H9 (cell line): Measurements from ENCODE around the gene C2CD4A. TPM values are rescaled to one million over a fixed set of nuclear protein-coding genes. Genes with fewer than 3 reads are reported as not detected.
A peak's percentile ranks its signal among the peaks of the same experiment; 100 is the strongest.

ENCODE experiments used
- DNase-seq: peaks from one replicate; pipeline ENCODE4 v3.0.0-alpha.2; 2017
- H2AFZ ChIP-seq: one replicate; pipeline ENCODE4 v1.6.1; 2013; ENCODE audit warnings: mild to moderate bottlenecking, low read length, control low read depth, moderate library complexity
- H2AK5ac ChIP-seq: 2 replicates; pipeline ENCODE4 v1.6.1; 2013; ENCODE audit warnings: low read length, control low read depth, mixed read lengths; ENCODE audit not compliant: insufficient read length
- H2BK120ac ChIP-seq: one replicate; pipeline ENCODE4 v1.6.1; 2013; ENCODE audit warnings: low read depth, mild to moderate bottlenecking, low read length, control low read depth, inconsistent platforms; ENCODE audit not compliant: poor library complexity, severe bottlenecking
- H2BK12ac ChIP-seq: 2 replicates; pipeline ENCODE4 v1.6.1; 2013; ENCODE audit warnings: low read length, control low read depth, mixed read lengths, low read depth; ENCODE audit not compliant: insufficient read length
- H2BK15ac ChIP-seq: 2 replicates; pipeline ENCODE4 v1.6.1; 2013; ENCODE audit warnings: low read depth, low read length, control low read depth
- H2BK20ac ChIP-seq: one replicate; pipeline ENCODE4 v1.6.1; 2013; ENCODE audit warnings: low read depth, mild to moderate bottlenecking, low read length, control low read depth, inconsistent platforms; ENCODE audit not compliant: poor library complexity, severe bottlenecking
- H2BK5ac ChIP-seq: 2 replicates; pipeline ENCODE4 v1.6.1; 2013; ENCODE audit warnings: low read length, control low read depth, mixed read lengths; ENCODE audit not compliant: insufficient read length
- H3K14ac ChIP-seq: 2 replicates; pipeline ENCODE4 v1.6.1; 2013; ENCODE audit warnings: low read length, control low read depth; ENCODE audit not compliant: insufficient read depth
- H3K18ac ChIP-seq: 2 replicates; pipeline ENCODE4 v1.6.1; 2013; ENCODE audit warnings: low read depth, mild to moderate bottlenecking, mixed read lengths, low read length, control low read depth; ENCODE audit not compliant: insufficient read length
- H3K23ac ChIP-seq: 2 replicates; pipeline ENCODE4 v1.6.1; 2013; ENCODE audit warnings: low read length, control low read depth, mixed read lengths, low read depth; ENCODE audit not compliant: insufficient read length
- H3K23me2 ChIP-seq: 2 replicates; pipeline ENCODE4 v1.6.1; 2013; ENCODE audit warnings: low read depth, mild to moderate bottlenecking, mixed read lengths, low read length, control low read depth; ENCODE audit not compliant: insufficient read length, poor library complexity, severe bottlenecking
- H3K27ac ChIP-seq: 2 replicates; pipeline ENCODE4 v1.5.1; 2013; ENCODE audit warnings: low read length, control low read depth, mixed read lengths, low read depth; ENCODE audit not compliant: insufficient read length
- H3K27me3 ChIP-seq: 2 replicates; pipeline ENCODE4 v1.6.1; 2013; ENCODE audit warnings: low read length, control low read depth, inconsistent platforms; ENCODE audit not compliant: insufficient read depth
- H3K4ac ChIP-seq: 2 replicates; pipeline ENCODE4 v1.6.1; 2013; ENCODE audit warnings: low read depth, mild to moderate bottlenecking, control low read depth, inconsistent platforms, low read length, moderate library complexity
- H3K4me1 ChIP-seq: 2 replicates; pipeline ENCODE4 v1.6.1; 2013; ENCODE audit warnings: low read length, control low read depth, inconsistent platforms; ENCODE audit not compliant: insufficient read depth
- H3K4me2 ChIP-seq: 2 replicates; pipeline ENCODE4 v1.6.1; 2013; ENCODE audit warnings: low read length, control low read depth, mixed read lengths; ENCODE audit not compliant: insufficient read length, insufficient read depth
- H3K56ac ChIP-seq: 2 replicates; pipeline ENCODE4 v1.6.1; 2013; ENCODE audit warnings: low read depth, mild to moderate bottlenecking, mixed read lengths, low read length, control low read depth; ENCODE audit not compliant: insufficient read length
- H3K79me1 ChIP-seq: 2 replicates; pipeline ENCODE4 v1.6.1; 2013; ENCODE audit warnings: low read depth, mild to moderate bottlenecking, moderate library complexity, low read length, control low read depth, inconsistent platforms; ENCODE audit not compliant: insufficient read depth, poor library complexity, severe bottlenecking
- H3K79me2 ChIP-seq: 2 replicates; pipeline ENCODE4 v1.6.1; 2013; ENCODE audit warnings: low read length, control low read depth, inconsistent platforms; ENCODE audit not compliant: insufficient read depth
- H3K9ac ChIP-seq: 2 replicates; pipeline ENCODE4 v1.6.1; 2013; ENCODE audit warnings: low read length, control low read depth, mixed read lengths; ENCODE audit not compliant: insufficient read length; ENCODE audit errors: extremely low read depth
- H3K9me3 ChIP-seq: one replicate; pipeline ENCODE4 v1.6.1; 2013; ENCODE audit warnings: low read depth, low read length, inconsistent platforms; ENCODE audit not compliant: control insufficient read depth
- H3T11ph ChIP-seq: one replicate; pipeline ENCODE4 v1.6.1; 2013; ENCODE audit warnings: mild to moderate bottlenecking, low read length, control low read depth, inconsistent platforms
- H4K20me1 ChIP-seq: one replicate; pipeline ENCODE4 v1.6.1; 2013; ENCODE audit not compliant: control insufficient read depth, insufficient read length, insufficient read depth
- H4K5ac ChIP-seq: 2 replicates; pipeline ENCODE4 v1.6.1; 2013; ENCODE audit warnings: low read depth, mild to moderate bottlenecking, mixed read lengths, low read length, control low read depth; ENCODE audit not compliant: insufficient read length
- H4K8ac ChIP-seq: replicated peaks from 2 replicates; pipeline ENCODE4 v1.6.1; 2013; ENCODE audit warnings: low read length, control low read depth, mixed read lengths, low read depth; ENCODE audit not compliant: insufficient read length
- H4K91ac ChIP-seq: 2 replicates; pipeline ENCODE4 v1.6.1; 2013; ENCODE audit warnings: low read depth, mild to moderate bottlenecking, moderate library complexity, mixed read lengths, low read length, control low read depth; ENCODE audit not compliant: insufficient read length
- H3K27ac Mint-ChIP-seq, 3 experiments: 2 replicates in 2 of 3; 3 replicates in 1 of 3; pipeline ENCODE4 v1.8.0; 2020 to 2021; ENCODE audit warnings: mixed read lengths in 3 of 3, mild to moderate bottlenecking in 1 of 3, moderate library complexity in 1 of 3
- H3K27me3 Mint-ChIP-seq: 2 replicates; pipeline ENCODE4 v1.8.0; 2021; ENCODE audit warnings: low read depth, mild to moderate bottlenecking, moderate library complexity, mixed read lengths
- H3K36me3 Mint-ChIP-seq, 3 experiments: 2 replicates in 2 of 3; 3 replicates in 1 of 3; pipeline ENCODE4 v1.8.0; 2020 to 2021; ENCODE audit warnings: low read depth in 3 of 3, mixed read lengths in 3 of 3; ENCODE audit not compliant: insufficient read depth in 1 of 3
- H3K4me1 Mint-ChIP-seq, 2 experiments: 2 replicates each; pipeline ENCODE4 v1.8.0; 2020; ENCODE audit warnings: mixed read lengths in 2 of 2
- H3K4me3 Mint-ChIP-seq, 2 experiments: 2 replicates in 1 of 2; 3 replicates in 1 of 2; pipeline ENCODE4 v1.8.0; 2020 to 2021; ENCODE audit warnings: mild to moderate bottlenecking in 2 of 2, mixed read lengths in 2 of 2, moderate library complexity in 1 of 2
- H3K9me3 Mint-ChIP-seq, 2 experiments: 2 replicates in 1 of 2; 3 replicates in 1 of 2; pipeline ENCODE4 v1.8.0; 2020; ENCODE audit warnings: mild to moderate bottlenecking in 2 of 2, mixed read lengths in 2 of 2, moderate library complexity in 1 of 2
- WGBS: extraction: QIAGEN DNeasy Blood & Tissue Kit; methylation state at CpG from one replicate; pipeline ENCODE4 v1.1.7; 2013; ENCODE audit warnings: missing lambda C conversion rate, low lambda C conversion rate, mixed read lengths; ENCODE audit not compliant: insufficient read length; ENCODE audit errors: extremely low coverage; 5-methylcytosine and 5-hydroxymethylcytosine counted together
- total RNA-seq: library from RNA; stranded (reverse); gene quantifications from 2 replicates; pipeline ENCODE4 v1.2.1, GENCODE V29; 2021
- TF ChIP-seq, protein P1 (sequence below): fragments of 200-600 bp; sonication (generic); conservative IDR thresholded peaks from 3 replicates; pipeline ENCODE4 v1.8.0; 2021; ENCODE audit warnings: antibody characterized with exemption, mild to moderate bottlenecking

Gene C2CD4A
- total RNA-seq, 1 experiment from 2014 or later, result not detected

DNA sequence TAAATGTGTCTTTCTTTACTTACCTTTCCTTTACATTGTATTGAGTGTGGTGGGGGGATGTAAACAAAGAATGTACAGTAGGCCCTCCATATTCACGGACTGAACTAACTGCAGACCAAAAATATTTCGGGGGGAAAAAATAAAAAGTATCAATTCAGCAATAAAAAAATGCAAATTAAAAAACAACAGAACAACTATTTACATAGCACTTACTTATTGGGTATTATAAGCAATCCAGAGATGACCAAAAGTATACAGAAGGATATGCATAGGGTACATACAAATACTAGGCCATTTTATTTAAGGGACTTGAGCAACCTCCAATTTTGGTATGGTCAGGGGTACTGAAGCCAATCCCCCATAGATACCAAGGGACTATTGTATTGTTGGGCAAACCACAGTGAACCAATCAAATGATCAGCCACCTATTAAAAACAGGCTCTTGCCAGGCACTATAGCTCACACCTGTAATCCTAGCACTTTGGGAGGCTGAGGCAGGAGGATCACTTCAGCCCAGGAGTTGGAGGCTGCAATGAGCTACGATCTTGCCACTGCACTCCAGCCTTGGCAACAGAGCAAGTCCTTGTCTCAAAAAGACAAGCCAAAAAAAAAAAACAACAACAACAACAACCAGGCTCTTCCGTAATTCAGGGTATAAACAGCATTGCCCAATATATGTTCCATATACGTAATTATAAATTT is 8.3 kb upstream of the C2CD4A start:
- H3K79me1 ChIP-seq, result peaks cover 2% of the 10 kb centered on the region
- H2BK120ac ChIP-seq, result no peak overlapping the region
- no peak overlapping the region for H3K27ac ChIP-seq
- TF ChIP-seq, protein P1, sequence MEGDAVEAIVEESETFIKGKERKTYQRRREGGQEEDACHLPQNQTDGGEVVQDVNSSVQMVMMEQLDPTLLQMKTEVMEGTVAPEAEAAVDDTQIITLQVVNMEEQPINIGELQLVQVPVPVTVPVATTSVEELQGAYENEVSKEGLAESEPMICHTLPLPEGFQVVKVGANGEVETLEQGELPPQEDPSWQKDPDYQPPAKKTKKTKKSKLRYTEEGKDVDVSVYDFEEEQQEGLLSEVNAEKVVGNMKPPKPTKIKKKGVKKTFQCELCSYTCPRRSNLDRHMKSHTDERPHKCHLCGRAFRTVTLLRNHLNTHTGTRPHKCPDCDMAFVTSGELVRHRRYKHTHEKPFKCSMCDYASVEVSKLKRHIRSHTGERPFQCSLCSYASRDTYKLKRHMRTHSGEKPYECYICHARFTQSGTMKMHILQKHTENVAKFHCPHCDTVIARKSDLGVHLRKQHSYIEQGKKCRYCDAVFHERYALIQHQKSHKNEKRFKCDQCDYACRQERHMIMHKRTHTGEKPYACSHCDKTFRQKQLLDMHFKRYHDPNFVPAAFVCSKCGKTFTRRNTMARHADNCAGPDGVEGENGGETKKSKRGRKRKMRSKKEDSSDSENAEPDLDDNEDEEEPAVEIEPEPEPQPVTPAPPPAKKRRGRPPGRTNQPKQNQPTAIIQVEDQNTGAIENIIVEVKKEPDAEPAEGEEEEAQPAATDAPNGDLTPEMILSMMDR, result no peak
- Mint-ChIP-seq H3K36me3 (no peaks in the 10 kb centered on the region), H3K4me1 (peaks cover 4 to 10% of the 10 kb centered on the region in 2 experiments), H3K27me3 (peaks cover 36% of the 10 kb centered on the region), H3K4me3 (peak overlapping the region in 1 of 2 experiments; percentile 26; a peak in 1 of 5 replicates), H3K9me3 (no peaks in the 10 kb centered on the region), H3K27ac (no peak overlapping the region)
- no peak overlapping the region for H3K9ac ChIP-seq
- no peak overlapping the region for H4K5ac ChIP-seq
- H3K79me2 ChIP-seq, result 0 out of 2 replicates have a peak, but pooled peaks cover 2% of the 10 kb centered on the region
- no peak overlapping the region for H3K56ac ChIP-seq
- H3T11ph ChIP-seq, result no peak overlapping the region
- H3K4me1 ChIP-seq, result no peaks in the 10 kb centered on the region
- H3K4ac ChIP-seq, result no peak overlapping the region
- H3K18ac ChIP-seq, result no peak overlapping the region
- WGBS, result no CpG with 5 or more reads among the region's 5 CpGs
- no peak overlapping the region for H4K91ac ChIP-seq
- H2AK5ac ChIP-seq, result no peak overlapping the region
- no peak overlapping the region for H3K14ac ChIP-seq
- no peaks in the 10 kb centered on the region for H4K20me1 ChIP-seq
- H3K23me2 ChIP-seq, result peaks cover 5% of the 10 kb centered on the region
- no peaks in the 10 kb centered on the region for H3K9me3 ChIP-seq
- H4K8ac ChIP-seq, result no peak overlapping the region
- H3K23ac ChIP-seq, result no peak overlapping the region
- H2BK15ac ChIP-seq, result no peak overlapping the region
- H2AFZ ChIP-seq, result no peak overlapping the region
- no peak for DNase-seq
- H3K27me3 ChIP-seq, result no peaks in the 10 kb centered on the region; the same call in 1 of the 2 replicates
- no peak overlapping the region for H2BK5ac ChIP-seq
- H2BK12ac ChIP-seq, result no peak overlapping the region
- H2BK20ac ChIP-seq, result no peak overlapping the region
- no peak overlapping the region for H3K4me2 ChIP-seq
